K562 (cell line): ENCODE data around the gene SNX30. TPM values are rescaled to one million over a fixed set of nuclear protein-coding genes. Genes with fewer than 3 reads are reported as not detected.

Source experiments
- ATF1 ChIP-seq, 2 experiments: fragments of 450-650 bp in 1 of 2; IDR thresholded peaks; 2 replicates each; pipeline ENCODE4 v1.6.1; 2016; ENCODE audit warnings: missing compliant biosample characterization in 1 of 2, missing genetic modification characterization in 1 of 2
- BHLHE40 ChIP-seq: IDR thresholded peaks from 2 replicates; pipeline ENCODE4 v1.6.1; 2011; ENCODE audit warnings: low read length, improper control_type of control experiment
- CBX8 ChIP-seq: fragments of 200-600 bp; sonication (generic); IDR thresholded peaks from 2 replicates; pipeline ENCODE4 v1.6.1; 2012; ENCODE audit warnings: borderline replicate concordance, mixed run types, low read depth, mild to moderate bottlenecking, moderate library complexity, mixed read lengths, low read length, control low read depth, inconsistent platforms; ENCODE audit not compliant: poor library complexity, severe bottlenecking; ENCODE audit errors: extremely low read depth
- DPF2 ChIP-seq: fragments of 450-650 bp; IDR thresholded peaks from 2 replicates; pipeline ENCODE4 v1.6.1; 2016
- HDAC2 ChIP-seq: fragments of 450-650 bp; IDR thresholded peaks from 2 replicates; pipeline ENCODE4 v1.6.1; 2016; ENCODE audit warnings: mild to moderate bottlenecking
- HSF4 ChIP-seq: fragments of 250-450 bp; sonication (Bioruptor Pico); IDR thresholded peaks from 2 replicates; pipeline ENCODE4 v2.1.2; 2022; ENCODE audit warnings: mild to moderate bottlenecking, moderate library complexity, borderline replicate concordance
- JUNB ChIP-seq: fragments of 450-650 bp; formaldehyde crosslinking; conservative IDR thresholded peaks from 2 replicates; pipeline ENCODE4 v1.4.0; 2020; ENCODE audit warnings: mild to moderate bottlenecking
- JUND ChIP-seq, 2 experiments: IDR thresholded peaks; 2 replicates in 1 of 2; 3 replicates in 1 of 2; pipeline ENCODE4 v1.6.1; 2011; ENCODE audit warnings: borderline replicate concordance in 2 of 2, low read depth in 2 of 2, low read length in 2 of 2, improper control_type of control experiment in 1 of 2, missing biosample characterization in 1 of 2, missing genetic modification characterization in 1 of 2, missing genetic modification reagents in 1 of 2
- KDM5B ChIP-seq: fragments of 200-600 bp; sonication (generic); IDR thresholded peaks from 2 replicates; pipeline ENCODE4 v1.6.1; 2012; ENCODE audit warnings: low read depth, mild to moderate bottlenecking, moderate library complexity, low read length, control low read depth, inconsistent platforms; ENCODE audit not compliant: insufficient replicate concordance
- MCM2 ChIP-seq: fragments of 450-650 bp; IDR thresholded peaks from 2 replicates; pipeline ENCODE4 v1.6.1; 2017; ENCODE audit warnings: low read depth, mild to moderate bottlenecking
- MYBL2 ChIP-seq, 2 experiments: fragments of 450-650 bp in 1 of 2; sonication (generic) in 1 of 2; formaldehyde crosslinking in 1 of 2; IDR thresholded peaks; 2 replicates each; pipeline versions ENCODE4 v1.6.1 to v1.8.1; 2017 to 2022; ENCODE audit warnings: borderline replicate concordance in 1 of 2, inconsistent platforms in 1 of 2, low read depth in 1 of 2, mild to moderate bottlenecking in 1 of 2, missing genetic modification reagents in 1 of 2, moderate library complexity in 1 of 2
- NFATC3 ChIP-seq: fragments of 450-650 bp; IDR thresholded peaks from 2 replicates; pipeline ENCODE4 v1.6.1; 2017; ENCODE audit warnings: mild to moderate bottlenecking
- NR2C2 ChIP-seq, 2 experiments: fragments of 200-800 bp in 1 of 2; sonication (Bioruptor generic) in 1 of 2; sonication (generic) in 1 of 2; formaldehyde crosslinking in 1 of 2; IDR thresholded peaks; 2 replicates each; pipeline versions ENCODE4 v1.6.1 to v1.8.0; 2016 to 2022; ENCODE audit warnings: mild to moderate bottlenecking in 1 of 2, missing compliant biosample characterization in 1 of 2, missing genetic modification characterization in 1 of 2, missing genetic modification reagents in 1 of 2
- PURB ChIP-seq: sonication (generic); formaldehyde crosslinking; IDR thresholded peaks from 2 replicates; pipeline ENCODE4 v1.9.0; 2021; ENCODE audit warnings: low read depth, mild to moderate bottlenecking, missing genetic modification reagents
- RAD21 ChIP-seq, 2 experiments: fragments of 250-450 bp in 1 of 2; fragments of 450-650 bp in 1 of 2; sonication (Bioruptor Pico) in 1 of 2; formaldehyde crosslinking in 1 of 2; IDR thresholded peaks in 1 of 2; conservative IDR thresholded peaks in 1 of 2; 2 replicates each; pipeline versions ENCODE4 v1.4.0 to v1.8.0; 2020 to 2022; ENCODE audit warnings: mild to moderate bottlenecking in 2 of 2, moderate library complexity in 1 of 2
- RCOR1 ChIP-seq, 2 experiments: IDR thresholded peaks; 2 replicates each; pipeline ENCODE4 v1.6.1; 2012; ENCODE audit warnings: low read depth in 2 of 2, low read length in 2 of 2, borderline replicate concordance in 1 of 2, improper control_type of control experiment in 1 of 2
- SETDB1 ChIP-seq: IDR thresholded peaks from one replicate; pipeline ENCODE4 v1.6.1; 2012; ENCODE audit warnings: low read length, control low read depth, inconsistent platforms
- SLC30A9 ChIP-seq: fragments of 250-450 bp; sonication (Bioruptor Pico); IDR thresholded peaks from 2 replicates; pipeline ENCODE4 v1.8.0; 2022; ENCODE audit warnings: mild to moderate bottlenecking, moderate library complexity
- TCF7L2 ChIP-seq: fragments of 150-350 bp; IDR thresholded peaks from 2 replicates; pipeline ENCODE4 v1.6.1; 2016; ENCODE audit warnings: low read depth, mild to moderate bottlenecking, low read length, moderate library complexity
- ZNF133 ChIP-seq: fragments of 250-450 bp; sonication (Bioruptor Pico); IDR thresholded peaks from 2 replicates; pipeline ENCODE4 v1.4.0; 2020; ENCODE audit warnings: mild to moderate bottlenecking
- ZNF717 ChIP-seq: fragments of 250-450 bp; sonication (Bioruptor Pico); IDR thresholded peaks from 2 replicates; pipeline ENCODE4 v1.5.0; 2021
- polyA plus RNA-seq, 8 experiments: library from polyadenylated mRNA; depleted of rRNA in 4 of 8; stranded (reverse) in 5 of 8; unstranded in 3 of 8; fragments of >200 nt; fragmentation: Nextera tagmentation in 2 of 8; fragmentation: Illumina TruSeq in 1 of 8; extraction: Ambion mirVana in 2 of 8; extraction: Trizol in 1 of 8; gene quantifications; 2 replicates each; pipeline versions ENCODE4 v1.2.1 to v1.2.3, GENCODE V29; 2011 to 2014; ENCODE audit warnings: inconsistent platforms in 1 of 8, missing spikeins in 1 of 8
- total RNA-seq, 7 experiments: library from RNA; depleted of rRNA in 6 of 7; stranded (reverse); fragments of >200 nt in 6 of 7; fragmentation: Illumina TruSeq in 2 of 7; extraction: Trizol in 2 of 7; gene quantifications; 2 replicates each; pipeline versions ENCODE4 v1.2.1 to v1.2.3, GENCODE V29; 2011 to 2021; ENCODE audit warnings: low replicate concordance in 1 of 7
- TF ChIP-seq, protein P1 (sequence below): fragments of 250-450 bp; sonication (Bioruptor Pico); IDR thresholded peaks from 2 replicates; pipeline ENCODE4 v1.5.0; 2021; ENCODE audit warnings: mild to moderate bottlenecking, borderline replicate concordance
- TF ChIP-seq, protein P2 (sequence below): sonication (generic); formaldehyde crosslinking; IDR thresholded peaks from 2 replicates; pipeline ENCODE4 v1.8.0; 2022; ENCODE audit warnings: mild to moderate bottlenecking, low read depth, missing genetic modification reagents
- TF ChIP-seq, protein P3 (sequence below): sonication (generic); IDR thresholded peaks from 2 replicates; pipeline ENCODE4 v1.6.1; 2016

Gene SNX30
- total and polyA plus RNA-seq, 9 of the 15 experiments (the other 6 are each of a cell fraction or from before 2014, with no cell fraction given): 0.76 to 5.9 (median 3.3) TPM

DNA sequence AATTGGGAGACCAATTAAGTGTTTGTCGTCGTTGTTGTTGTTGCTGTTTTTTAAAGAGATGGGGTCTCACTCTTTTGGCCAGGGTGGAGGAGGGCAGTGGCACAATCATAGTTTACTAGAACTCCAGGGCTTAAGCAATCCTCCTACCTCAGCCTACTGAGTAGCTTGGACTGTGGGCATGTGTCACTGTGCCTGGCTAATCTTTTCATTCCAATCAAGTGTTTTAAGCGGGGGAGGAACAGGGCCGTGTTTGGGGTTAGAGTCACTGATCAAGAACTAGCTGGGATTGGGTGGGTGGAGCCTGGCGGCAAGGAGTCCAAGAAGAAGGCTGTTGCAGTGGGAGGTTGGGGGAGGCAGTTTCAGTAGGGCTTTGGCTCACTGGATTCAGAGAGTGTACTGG lies 13.8 kb downstream of the SNX30 start (continued):
- TF ChIP-seq RAD21 (CRISPR knock-in tag; conservative IDR thresholded peaks at IDR 0.05 in 1 of 2, IDR thresholded peaks at IDR 0.05 in 1 of 2): no peak
- TF ChIP-seq ZNF717 (CRISPR knock-in tag): no peak
- TF ChIP-seq SETDB1: no peak
- peak; percentile 38; the same call in 1 of the 2 replicates for TF ChIP-seq DPF2
- no peak for TF ChIP-seq CBX8
- no peak for TF ChIP-seq JUNB (CRISPR knock-in tag)
- TF ChIP-seq TCF7L2: no peak
- TF ChIP-seq MYBL2 (IDR thresholded peaks at IDR 0.05; ENCODE audit: low read depth): no peak
- no peak for TF ChIP-seq MYBL2 (CRISPR knock-in tag; IDR thresholded peaks at IDR 0.05; ENCODE audit: borderline replicate concordance)
- no peak for TF ChIP-seq ATF1 (CRISPR knock-in tag; IDR thresholded peaks at IDR 0.05)
- 0 out of 2 replicates have a peak, but pooled peaks have one; percentile 16 for TF ChIP-seq ATF1 (tag; IDR thresholded peaks at IDR 0.05)
- TF ChIP-seq NR2C2 (CRISPR knock-in tag; IDR thresholded peaks at IDR 0.05): no peak
- TF ChIP-seq NR2C2 (tag; IDR thresholded peaks at IDR 0.05): no peak
- no peak for TF ChIP-seq ZNF133 (CRISPR knock-in tag)
- TF ChIP-seq HDAC2: peak; percentile 77; the same call in 1 of the 2 replicates
- TF ChIP-seq, protein P1, sequence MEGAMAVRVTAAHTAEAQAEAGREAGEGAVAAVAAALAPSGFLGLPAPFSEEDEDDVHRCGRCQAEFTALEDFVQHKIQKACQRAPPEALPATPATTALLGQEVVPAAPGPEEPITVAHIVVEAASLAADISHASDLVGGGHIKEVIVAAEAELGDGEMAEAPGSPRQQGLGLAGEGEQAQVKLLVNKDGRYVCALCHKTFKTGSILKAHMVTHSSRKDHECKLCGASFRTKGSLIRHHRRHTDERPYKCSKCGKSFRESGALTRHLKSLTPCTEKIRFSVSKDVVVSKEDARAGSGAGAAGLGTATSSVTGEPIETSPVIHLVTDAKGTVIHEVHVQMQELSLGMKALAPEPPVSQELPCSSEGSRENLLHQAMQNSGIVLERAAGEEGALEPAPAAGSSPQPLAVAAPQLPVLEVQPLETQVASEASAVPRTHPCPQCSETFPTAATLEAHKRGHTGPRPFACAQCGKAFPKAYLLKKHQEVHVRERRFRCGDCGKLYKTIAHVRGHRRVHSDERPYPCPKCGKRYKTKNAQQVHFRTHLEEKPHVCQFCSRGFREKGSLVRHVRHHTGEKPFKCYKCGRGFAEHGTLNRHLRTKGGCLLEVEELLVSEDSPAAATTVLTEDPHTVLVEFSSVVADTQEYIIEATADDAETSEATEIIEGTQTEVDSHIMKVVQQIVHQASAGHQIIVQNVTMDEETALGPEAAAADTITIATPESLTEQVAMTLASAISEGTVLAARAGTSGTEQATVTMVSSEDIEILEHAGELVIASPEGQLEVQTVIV (CRISPR knock-in tag): no peak
- TF ChIP-seq, protein P2, sequence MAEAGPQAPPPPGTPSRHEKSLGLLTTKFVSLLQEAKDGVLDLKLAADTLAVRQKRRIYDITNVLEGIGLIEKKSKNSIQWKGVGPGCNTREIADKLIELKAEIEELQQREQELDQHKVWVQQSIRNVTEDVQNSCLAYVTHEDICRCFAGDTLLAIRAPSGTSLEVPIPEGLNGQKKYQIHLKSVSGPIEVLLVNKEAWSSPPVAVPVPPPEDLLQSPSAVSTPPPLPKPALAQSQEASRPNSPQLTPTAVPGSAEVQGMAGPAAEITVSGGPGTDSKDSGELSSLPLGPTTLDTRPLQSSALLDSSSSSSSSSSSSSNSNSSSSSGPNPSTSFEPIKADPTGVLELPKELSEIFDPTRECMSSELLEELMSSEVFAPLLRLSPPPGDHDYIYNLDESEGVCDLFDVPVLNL (CRISPR knock-in tag): no peak
- TF ChIP-seq NFATC3: no peak
- TF ChIP-seq, protein P3, sequence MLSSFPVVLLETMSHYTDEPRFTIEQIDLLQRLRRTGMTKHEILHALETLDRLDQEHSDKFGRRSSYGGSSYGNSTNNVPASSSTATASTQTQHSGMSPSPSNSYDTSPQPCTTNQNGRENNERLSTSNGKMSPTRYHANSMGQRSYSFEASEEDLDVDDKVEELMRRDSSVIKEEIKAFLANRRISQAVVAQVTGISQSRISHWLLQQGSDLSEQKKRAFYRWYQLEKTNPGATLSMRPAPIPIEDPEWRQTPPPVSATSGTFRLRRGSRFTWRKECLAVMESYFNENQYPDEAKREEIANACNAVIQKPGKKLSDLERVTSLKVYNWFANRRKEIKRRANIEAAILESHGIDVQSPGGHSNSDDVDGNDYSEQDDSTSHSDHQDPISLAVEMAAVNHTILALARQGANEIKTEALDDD: peak; percentile 82
- TF ChIP-seq JUND (IDR thresholded peaks at IDR 0.05; ENCODE audit: borderline replicate concordance, low read depth, low read length): peak; percentile 19; the same call in 1 of the 2 replicates
- TF ChIP-seq JUND (tag; IDR thresholded peaks at IDR 0.05; ENCODE audit: borderline replicate concordance, low read depth, low read length): no peak
- TF ChIP-seq HSF4 (CRISPR knock-in tag): no peak
- peak; percentile 55 to 95; a peak in 3 of 4 replicates for TF ChIP-seq RCOR1 (IDR thresholded peaks at IDR 0.05; ENCODE audit: borderline replicate concordance in 1 of 2, low read depth in 2 of 2, low read length in 2 of 2)
- no peak for TF ChIP-seq MCM2
- TF ChIP-seq KDM5B: no peak
- TF ChIP-seq PURB (CRISPR knock-in tag): no peak
- 0 out of 2 replicates have a peak, but pooled peaks have one; percentile 22 for TF ChIP-seq BHLHE40
- TF ChIP-seq SLC30A9: no peak
